GOT3 (cell line): ENCODE measurements around the gene MLH3.
A peak's percentile ranks its signal among the peaks of the same experiment; 100 is the strongest.

ENCODE experiments used
- DNase-seq: peaks from one replicate; lab custom pipeline; 2025; ENCODE audit warnings: mixed read lengths; lab: John Stamatoyannopoulos, UW

Gene MLH3

GRCh38 chr14:75066691-75067090 is 15.4 kb upstream of the MLH3 start:
- DNase-seq = no peak

GRCh38 chr14:75064205-75064567 is 12.9 kb upstream of the MLH3 start:
- DNase-seq = no peak

DNA sequence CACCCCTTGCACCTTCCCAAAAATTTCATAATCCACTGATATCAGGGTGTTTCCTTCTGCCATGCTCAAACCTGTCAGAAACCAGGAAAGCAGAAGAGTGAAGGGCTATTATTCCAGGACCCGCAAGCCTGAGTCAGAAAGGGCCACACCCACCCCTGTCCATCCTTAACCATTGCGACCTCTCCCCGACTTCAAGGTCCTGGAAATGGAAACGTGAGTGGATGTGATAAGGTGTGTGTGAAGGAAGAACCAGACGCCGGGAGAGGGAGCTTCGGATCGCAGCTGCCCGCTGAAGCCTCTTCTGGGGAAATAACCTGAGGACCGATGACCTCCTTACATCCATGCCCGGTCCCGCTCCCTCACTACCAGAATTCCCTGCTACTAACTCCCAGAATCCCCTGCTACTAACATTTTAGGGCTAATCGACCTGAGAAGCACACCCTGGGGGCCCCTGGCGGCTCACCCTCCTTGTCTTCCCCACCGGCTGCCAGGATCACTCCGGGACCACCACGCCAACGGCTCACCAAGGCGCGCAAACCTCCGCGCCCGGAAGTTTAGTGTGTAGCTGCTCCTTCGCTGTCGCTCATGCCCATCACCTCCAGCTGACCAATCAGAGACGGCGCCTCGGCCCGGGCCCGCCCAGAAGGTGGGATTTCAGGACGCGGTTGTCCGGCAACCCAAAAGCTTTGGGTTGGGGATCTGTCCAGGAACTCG is 12.4 kb upstream of the MLH3 start, which contains the start of gene ACYP1:
Gene ACYP1, minus strand, starts transcription at position 534 of the 714 bp plus-strand sequence. Its CDS starts 471 bp downstream, at position 63.
- peak; percentile 39 for DNase-seq

GRCh38 chr14:75063013-75063412 is 11.7 kb upstream of the MLH3 start:
- DNase-seq = no peak

DNA sequence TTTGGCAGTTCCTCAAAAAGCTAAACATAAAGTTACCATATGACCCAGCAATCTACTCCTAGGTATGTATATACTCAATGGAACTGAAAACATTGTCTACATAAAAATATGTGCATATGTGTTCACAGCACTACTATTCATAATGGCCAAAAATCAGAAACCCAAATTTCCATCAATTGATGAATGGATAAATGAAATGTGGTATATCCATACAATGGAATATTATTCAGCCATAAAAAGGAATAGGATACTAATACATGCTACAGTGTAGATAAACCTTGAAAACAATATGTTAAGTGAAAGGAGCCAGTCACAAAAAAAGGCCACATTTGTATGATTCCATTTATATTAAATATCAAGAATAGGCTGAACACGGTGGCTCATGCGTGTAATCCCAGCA is 9.2 kb upstream of the MLH3 start:
- DNase-seq = no peak

- DNase-seq = no peak
These were observed 8.4 kb upstream of the MLH3 start for GRCh38 chr14:75059642-75060041.

- DNase-seq = no peak
These were observed 3.2 kb upstream of the MLH3 start for GRCh38 chr14:75054421-75054820.

- DNase-seq = no peak
These were observed 2.4 kb upstream of the MLH3 start for GRCh38 chr14:75053396-75054291.

- no peak for DNase-seq
These were observed 261 bp upstream of the MLH3 start for GRCh38 chr14:75051556-75051899.

GRCh38 chr14:75049731-75050201 is 1.5 kb downstream of the MLH3 start:
- no peak for DNase-seq

DNA sequence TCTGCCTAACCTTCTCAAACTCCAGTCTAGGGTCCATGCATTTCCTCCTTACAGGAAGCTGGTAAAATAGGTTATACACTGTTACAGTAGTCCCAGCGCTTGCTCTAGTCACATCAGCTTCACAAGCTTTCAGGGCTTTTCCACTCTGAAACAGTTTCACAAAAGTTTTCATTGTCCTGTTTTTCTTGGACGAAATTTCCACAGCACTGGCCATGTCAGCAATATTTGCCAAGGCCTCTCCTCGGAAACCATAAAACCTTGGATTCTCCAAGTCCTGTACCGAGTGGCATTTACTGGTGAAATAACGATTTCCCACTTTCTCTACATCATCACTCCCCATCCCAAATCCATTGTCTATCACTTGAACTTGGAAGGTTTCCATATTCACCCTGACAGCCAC is 2.1 kb downstream of the MLH3 start:
- DNase-seq = no peak

GRCh38 chr14:75048101-75048500 is 3.2 kb downstream of the MLH3 start:
- no peak for DNase-seq

DNA sequence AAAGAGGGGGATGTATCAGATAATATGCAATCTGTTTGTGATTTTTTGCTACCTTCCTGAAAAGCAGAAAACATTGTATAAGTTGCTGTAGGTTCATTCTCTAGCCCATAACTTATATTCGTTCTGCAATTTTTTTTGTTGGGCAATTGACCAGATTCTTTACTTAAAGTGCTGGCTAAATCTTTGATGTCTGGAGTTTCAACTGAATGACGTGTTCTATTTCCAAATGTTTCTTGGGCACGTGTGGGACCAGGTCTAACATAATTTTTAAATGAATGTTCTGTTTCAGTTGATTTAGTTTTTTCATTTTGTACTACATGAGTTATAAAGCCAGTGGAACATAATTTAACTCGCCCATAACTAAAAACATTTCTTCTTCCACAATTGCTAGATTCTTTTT is 3.8 kb downstream of the MLH3 start:
- no peak for DNase-seq

GRCh38 chr14:75046899-75047298 is 4.4 kb downstream of the MLH3 start:
- no peak for DNase-seq

GRCh38 chr14:75046275-75046674 is 5.0 kb downstream of the MLH3 start:
- DNase-seq = no peak

DNA sequence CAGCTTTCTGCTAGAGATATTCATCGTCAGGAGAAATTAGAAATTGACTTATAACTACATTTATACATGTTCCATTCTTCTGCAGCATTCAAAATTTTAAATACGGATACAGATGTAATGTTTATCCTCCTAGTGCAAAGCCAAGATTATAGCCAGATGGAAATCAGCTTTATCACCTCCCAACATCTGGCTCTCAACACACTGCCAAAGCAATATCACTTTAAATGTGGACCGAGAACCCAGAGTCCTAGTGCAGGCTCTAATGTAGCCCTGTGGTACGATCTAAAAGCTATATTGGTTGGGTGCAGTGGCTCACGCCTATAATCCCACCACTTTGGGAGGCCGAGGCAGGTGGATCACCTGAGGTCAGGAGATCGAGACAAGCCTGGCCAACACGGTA is 6.5 kb downstream of the MLH3 start:
- no peak for DNase-seq

- no peak for DNase-seq
These were observed 6.9 kb downstream of the MLH3 start for GRCh38 chr14:75044322-75044721.

DNA sequence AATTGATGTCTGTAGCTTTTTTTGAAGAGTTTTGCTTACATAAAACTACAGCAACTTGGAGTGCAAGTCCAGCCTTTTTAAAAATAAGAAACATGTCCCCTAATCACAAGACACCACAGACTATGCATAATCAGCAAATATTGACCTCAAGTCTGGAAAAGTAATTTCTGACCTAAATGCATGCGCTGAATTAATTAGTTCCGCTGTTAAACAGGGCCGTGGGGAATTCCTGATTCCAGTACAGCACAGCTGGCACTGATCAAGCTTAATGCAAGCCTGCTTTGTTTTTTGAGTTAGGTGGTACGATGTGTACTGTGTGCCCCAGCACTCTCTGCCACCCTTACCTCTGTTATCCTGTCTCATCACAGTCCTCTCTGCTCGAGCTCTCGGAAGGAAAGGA is 9.2 kb downstream of the MLH3 start:
- DNase-seq = no peak

DNA sequence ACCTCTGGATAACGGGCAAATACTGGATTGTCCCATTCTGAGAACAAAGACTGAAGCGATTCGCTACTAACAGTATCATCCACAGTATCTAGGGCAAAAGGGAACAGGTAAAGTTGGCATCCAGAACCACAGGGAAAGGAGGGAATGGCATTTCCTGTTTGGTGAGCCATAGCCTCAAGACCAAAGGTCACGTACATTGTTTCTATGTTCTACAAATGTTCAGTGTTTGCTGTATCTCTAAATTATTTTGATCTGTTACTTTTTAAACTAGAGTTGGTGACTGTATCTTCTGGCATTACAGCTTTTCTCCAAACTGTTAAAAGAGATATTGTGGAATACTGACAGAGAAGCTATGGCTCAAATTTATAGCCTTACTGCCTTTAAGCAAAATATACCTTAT is 9.7 kb downstream of the MLH3 start:
- no peak for DNase-seq

DNA sequence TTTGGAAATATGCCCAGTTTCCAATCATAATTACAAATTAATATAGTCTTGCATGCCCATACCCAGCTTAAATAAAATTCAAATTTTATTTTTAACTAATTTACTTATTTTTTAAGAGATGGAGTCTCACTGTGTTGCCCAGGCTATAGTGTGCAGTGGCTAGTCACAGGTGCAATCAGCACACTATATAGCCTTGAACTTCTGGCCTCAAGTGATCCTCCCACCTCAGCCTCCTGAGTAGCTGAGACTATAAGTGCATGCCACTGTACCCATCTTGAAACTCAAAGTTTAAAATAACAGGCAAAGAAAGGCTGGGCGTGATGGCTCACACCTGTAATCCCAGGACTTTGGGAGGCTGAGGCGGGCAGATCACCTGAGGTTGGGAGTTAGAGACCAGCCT is 10.3 kb downstream of the MLH3 start:
- DNase-seq = no peak

DNA sequence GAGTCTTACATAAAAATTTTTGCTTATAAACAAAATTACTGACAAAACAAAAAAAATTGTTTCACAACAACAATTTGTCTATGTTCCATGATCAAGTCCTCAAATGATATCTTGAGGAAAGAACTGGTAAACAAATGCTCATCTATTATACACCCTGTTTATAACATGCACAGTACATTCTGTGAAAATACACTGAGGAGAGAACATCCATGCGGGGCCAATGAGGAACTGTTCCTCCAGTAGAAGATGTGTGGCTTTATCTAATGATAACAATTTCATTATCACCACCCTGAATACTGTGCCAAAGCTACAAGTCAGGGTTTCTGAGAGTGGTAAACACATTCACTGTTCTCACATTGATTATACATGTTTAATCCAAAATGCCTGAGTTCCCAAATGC is 10.8 kb downstream of the MLH3 start:
- DNase-seq = no peak

DNA sequence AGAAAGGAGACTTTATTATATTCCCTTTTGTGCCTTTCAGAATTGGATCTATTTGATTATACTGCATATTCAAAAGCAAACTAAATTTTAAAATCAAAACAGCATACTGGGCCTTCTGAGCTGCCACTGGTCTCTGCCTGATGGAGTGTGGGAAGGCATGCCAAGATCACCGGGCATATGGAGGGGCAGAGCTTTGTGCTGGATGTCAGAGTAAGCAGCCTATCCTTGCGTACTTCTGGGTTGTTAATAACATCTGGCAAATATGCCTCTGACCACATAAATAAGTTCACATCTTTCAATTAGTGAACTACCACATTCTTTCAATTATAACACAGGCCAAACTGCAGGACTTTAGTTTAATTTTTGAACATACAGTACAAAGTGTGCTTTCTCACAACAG is 18.3 kb downstream of the MLH3 start:
- DNase-seq = no peak

GRCh38 chr14:75030147-75030546 is 21.1 kb downstream of the MLH3 start:
- DNase-seq = no peak
